Loucy (cell line): Measurements from ENCODE around the gene LRRC55.

Source experiments
- H2AFZ ChIP-seq: fragments of 200-600 bp; sonication (generic); 2 replicates; pipeline ENCODE4 v1.6.0; 2016; ENCODE audit warnings: antibody characterized with exemption, mild to moderate bottlenecking, low read length, moderate library complexity
- H3F3A ChIP-seq: fragments of 200-600 bp; 2 replicates; pipeline ENCODE4 v1.6.0; 2016; ENCODE audit warnings: antibody characterized with exemption, low read depth, mild to moderate bottlenecking
- H3K27me3 ChIP-seq: fragments of 200-600 bp; sonication (generic); 2 replicates; pipeline ENCODE4 v1.6.1; 2014; ENCODE audit warnings: low read length, mild to moderate bottlenecking; ENCODE audit not compliant: insufficient read depth, poor library complexity, severe bottlenecking
- H3K36me3 ChIP-seq: fragments of 200-600 bp; sonication (generic); 2 replicates; pipeline ENCODE4 v1.6.1; 2016; ENCODE audit warnings: low read length; ENCODE audit not compliant: insufficient read depth
- H3K4me1 ChIP-seq: fragments of 200-600 bp; sonication (generic); 2 replicates; pipeline ENCODE4 v1.5.1; 2014; ENCODE audit warnings: low read length, mild to moderate bottlenecking; ENCODE audit not compliant: insufficient read depth, poor library complexity, severe bottlenecking
- H3K4me2 ChIP-seq: fragments of 200-600 bp; sonication (generic); 2 replicates; pipeline ENCODE4 v1.6.0; 2014; ENCODE audit warnings: antibody characterized with exemption, low read length, low read depth, mild to moderate bottlenecking; ENCODE audit not compliant: poor library complexity, severe bottlenecking
- H3K4me3 ChIP-seq: fragments of 200-600 bp; sonication (generic); 2 replicates; pipeline ENCODE4 v1.5.1; 2014; ENCODE audit warnings: low read length, mild to moderate bottlenecking, mixed read lengths; ENCODE audit not compliant: poor library complexity, severe bottlenecking
- H3K79me2 ChIP-seq: fragments of 200-600 bp; sonication (generic); 2 replicates; pipeline ENCODE4 v1.6.1; 2014; ENCODE audit warnings: low read length; ENCODE audit not compliant: insufficient read depth
- H3K9ac ChIP-seq: fragments of 200-600 bp; sonication (generic); 2 replicates; pipeline ENCODE4 v1.6.0; 2014; ENCODE audit warnings: mild to moderate bottlenecking, low read depth, low read length, moderate library complexity; ENCODE audit not compliant: poor library complexity, severe bottlenecking
- H3K9me2 ChIP-seq: fragments of 200-600 bp; sonication (generic); replicated peaks from 2 replicates; pipeline ENCODE4 v1.6.1; 2016; ENCODE audit warnings: low read depth, low read length, mixed read lengths
- H3K9me3 ChIP-seq: fragments of 200-600 bp; sonication (generic); 2 replicates; pipeline ENCODE4 v1.6.1; 2014; ENCODE audit warnings: mild to moderate bottlenecking, antibody characterized with exemption, low read length, low read depth; ENCODE audit not compliant: insufficient read depth
- H4K20me1 ChIP-seq: fragments of 200-600 bp; sonication (generic); 2 replicates; pipeline ENCODE4 v1.6.0; 2014; ENCODE audit warnings: antibody characterized with exemption, low read length, mild to moderate bottlenecking; ENCODE audit not compliant: insufficient read depth, poor library complexity, severe bottlenecking
- CTCF ChIP-seq: fragments of 200-600 bp; sonication (generic); conservative IDR thresholded peaks from 2 replicates; pipeline ENCODE4 v1.5.1; 2014; ENCODE audit warnings: mild to moderate bottlenecking, antibody characterized with exemption, low read length
- EZH2phosphoT487 ChIP-seq: fragments of 200-600 bp; IDR thresholded peaks from 2 replicates; pipeline ENCODE4 v1.6.1; 2018; ENCODE audit warnings: antibody characterized with exemption, mild to moderate bottlenecking, moderate library complexity, borderline replicate concordance

LRRC55 gene

GRCh38 chr11:57196596-57196995 is 14.8 kb downstream of the LRRC55 start:
- Histone ChIP-seq H3K27me3 (no peaks in the 10 kb centered on the region), H3K9me3 (no peaks in the 10 kb centered on the region), H3K36me3 (no peaks in the 10 kb centered on the region), H3K4me2 (no peak overlapping the region), H3F3A (no peaks in the 10 kb centered on the region), H2AFZ (no peak overlapping the region), H3K9me2 (no peaks in the 10 kb centered on the region), H3K79me2 (no peaks in the 10 kb centered on the region), H4K20me1 (no peaks in the 10 kb centered on the region), H3K9ac (no peak overlapping the region), H3K4me1 (no peaks in the 10 kb centered on the region), H3K4me3 (no peak overlapping the region)
- TF ChIP-seq EZH2phosphoT487 (no peak), CTCF (no peak)

GRCh38 chr11:57197762-57198161 is 16.0 kb downstream of the LRRC55 start:
- Histone ChIP-seq H4K20me1 (no peaks in the 10 kb centered on the region), H3K27me3 (no peaks in the 10 kb centered on the region), H3K9me3 (no peaks in the 10 kb centered on the region), H2AFZ (no peak overlapping the region), H3K9ac (no peak overlapping the region), H3K9me2 (no peaks in the 10 kb centered on the region), H3K79me2 (no peaks in the 10 kb centered on the region), H3K4me2 (no peak overlapping the region), H3K4me1 (no peaks in the 10 kb centered on the region), H3K36me3 (no peaks in the 10 kb centered on the region), H3F3A (no peaks in the 10 kb centered on the region), H3K4me3 (no peak overlapping the region)
- no peak for TF ChIP-seq EZH2phosphoT487
- no peak for TF ChIP-seq CTCF

- H3K4me2 ChIP-seq: no peak overlapping the region
- H3F3A ChIP-seq: no peaks in the 10 kb centered on the region
- H3K9me2 ChIP-seq: no peaks in the 10 kb centered on the region
- H3K9ac ChIP-seq: no peak overlapping the region
- H3K4me1 ChIP-seq: no peaks in the 10 kb centered on the region
- H4K20me1 ChIP-seq: no peaks in the 10 kb centered on the region
- no peak for TF ChIP-seq EZH2phosphoT487
- no peak for TF ChIP-seq CTCF
- no peaks in the 10 kb centered on the region for H3K36me3 ChIP-seq
- H3K27me3 ChIP-seq: no peaks in the 10 kb centered on the region
- no peak overlapping the region for H3K4me3 ChIP-seq
- H3K79me2 ChIP-seq: no peaks in the 10 kb centered on the region
- H2AFZ ChIP-seq: no peak overlapping the region
- H3K9me3 ChIP-seq: no peaks in the 10 kb centered on the region
Measured at GRCh38 chr11:57199330-57199729, 17.6 kb downstream of the LRRC55 start.
